GM10847 (cell line): ENCODE data around the gene DGKG.

Experiments used
- POLR2A ChIP-seq: IDR thresholded peaks from 2 replicates; pipeline ENCODE4 v1.6.1; 2011; ENCODE audit not compliant: insufficient read length; ENCODE audit errors: extremely low read depth

The DGKG gene

GRCh38 chr3:186342197-186342596 lies 19.8 kb downstream of the DGKG start:
- no peak for TF ChIP-seq POLR2A

DNA sequence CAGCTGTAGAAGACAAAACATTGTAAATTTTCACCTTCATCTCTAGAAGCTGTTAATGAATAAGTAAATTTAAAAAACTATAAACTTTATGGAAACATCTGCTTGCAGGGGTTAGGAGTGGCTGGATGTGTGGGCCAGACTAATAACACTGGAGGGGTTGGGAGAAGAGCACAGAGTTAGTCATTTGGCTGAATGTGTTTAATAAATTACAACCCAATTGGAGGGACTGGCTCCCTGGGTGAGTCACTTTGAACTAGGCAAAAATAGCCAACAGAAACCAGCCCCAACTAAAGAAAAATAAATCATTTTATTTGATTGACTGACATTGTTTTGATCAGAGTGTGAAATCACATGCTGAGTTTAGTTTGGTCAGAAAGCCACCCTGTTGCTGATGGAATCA lies 21.8 kb downstream of the DGKG start:
- TF ChIP-seq POLR2A, result no peak

GRCh38 chr3:186339180-186339918 lies 22.7 kb downstream of the DGKG start:
- no peak for TF ChIP-seq POLR2A

GRCh38 chr3:186333256-186333655 lies 28.8 kb downstream of the DGKG start:
- TF ChIP-seq POLR2A, result no peak

DNA sequence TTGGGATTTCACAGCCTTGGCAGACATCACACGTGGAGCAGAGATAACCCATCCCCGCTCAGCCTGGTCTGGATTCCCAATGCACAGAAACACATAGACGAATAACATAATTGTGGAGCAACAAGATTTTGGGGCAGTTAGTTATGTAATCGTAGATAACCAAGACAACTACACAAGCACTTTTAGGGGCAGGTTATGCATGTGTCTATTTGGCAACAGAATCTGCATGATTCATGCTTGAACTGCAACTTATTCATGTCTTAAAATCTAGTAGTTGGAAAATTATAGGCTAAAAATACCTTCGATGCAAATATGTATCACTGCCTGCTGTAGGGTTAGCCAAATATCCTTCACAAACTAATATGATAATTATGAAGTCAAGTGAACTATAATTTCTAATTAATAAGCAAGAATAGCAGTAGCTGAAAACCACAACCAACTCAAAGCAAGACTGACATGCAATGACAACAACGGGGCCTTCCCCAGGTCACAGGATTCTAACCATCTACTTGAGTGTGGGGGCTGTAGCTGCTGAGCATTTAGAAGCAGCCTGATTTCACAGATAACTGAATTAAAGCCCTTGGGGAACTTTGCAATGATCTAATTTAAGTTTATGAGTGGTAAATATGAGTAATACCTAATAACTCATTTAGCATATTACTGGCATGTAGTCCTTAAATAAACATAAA lies 31.1 kb downstream of the DGKG start:
- TF ChIP-seq POLR2A, result no peak

- no peak for TF ChIP-seq POLR2A
These were observed 32.4 kb downstream of the DGKG start for GRCh38 chr3:186329589-186329988.

- TF ChIP-seq POLR2A, result no peak
These were observed 34.0 kb downstream of the DGKG start for GRCh38 chr3:186327912-186328487.

DNA sequence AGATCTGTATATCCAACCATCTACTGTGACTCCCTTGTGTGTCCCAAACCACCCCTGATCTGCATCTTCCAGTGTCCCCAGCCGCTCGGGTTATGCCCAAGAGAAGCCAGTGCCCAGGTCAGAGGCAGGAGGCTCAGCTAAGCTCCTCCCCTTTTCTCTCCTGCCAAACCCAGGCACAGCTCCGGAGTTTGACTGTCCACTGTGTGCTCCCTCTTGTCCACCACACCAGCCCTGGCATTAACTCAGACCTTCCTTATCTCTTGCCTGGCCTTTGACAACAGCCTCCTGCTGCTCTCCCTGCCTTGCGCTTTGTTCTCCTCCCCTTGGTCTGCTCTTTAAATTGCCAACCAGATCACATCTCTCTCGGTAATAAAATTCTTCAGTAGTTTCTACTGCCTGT lies 39.3 kb downstream of the DGKG start:
- TF ChIP-seq POLR2A, result no peak

DNA sequence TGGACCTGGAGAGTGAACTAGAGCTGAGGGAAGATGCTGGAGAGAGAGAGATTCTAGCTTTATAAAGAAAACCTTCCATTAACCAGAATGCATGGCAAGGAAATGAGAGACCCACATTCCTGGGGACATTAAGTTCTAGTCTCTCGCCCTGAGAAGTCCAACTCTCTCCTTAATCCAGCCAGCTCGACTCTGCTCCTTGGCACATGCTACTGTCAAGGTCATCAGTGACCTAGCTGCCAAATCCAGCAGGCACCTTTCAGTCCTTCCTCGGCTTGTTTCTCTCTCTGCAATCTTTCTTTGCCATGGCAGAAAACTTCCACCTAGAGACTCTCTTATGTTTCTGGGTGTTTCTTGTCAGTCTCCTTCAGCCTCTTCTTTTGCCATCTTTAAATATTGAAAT lies 40.3 kb downstream of the DGKG start:
- TF ChIP-seq POLR2A, result no peak

GRCh38 chr3:186320862-186321568 lies 41.0 kb downstream of the DGKG start:
- no peak for TF ChIP-seq POLR2A

DNA sequence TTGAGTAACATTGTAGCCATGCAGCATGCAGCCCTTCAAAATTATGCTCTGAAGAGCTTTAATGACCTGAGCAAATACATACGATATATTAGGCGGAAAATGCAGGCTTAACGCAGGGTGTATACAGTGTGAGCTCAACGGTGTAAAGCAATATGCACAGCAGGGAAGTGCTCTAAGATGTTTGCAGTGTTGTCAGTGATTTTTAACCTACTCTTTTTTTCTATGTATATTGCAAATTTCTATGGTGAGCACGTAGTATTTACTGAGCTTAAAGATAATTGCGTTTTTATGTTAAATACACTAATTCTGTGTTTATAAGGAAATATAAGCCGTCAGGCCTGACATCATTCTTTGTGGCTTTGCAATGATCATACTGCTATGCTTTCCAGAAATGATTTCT lies 42.1 kb downstream of the DGKG start:
- TF ChIP-seq POLR2A, result no peak

GRCh38 chr3:186318135-186318534 lies 43.9 kb downstream of the DGKG start:
- no peak for TF ChIP-seq POLR2A

GRCh38 chr3:186317478-186317877 lies 44.6 kb downstream of the DGKG start:
- TF ChIP-seq POLR2A, result no peak

DNA sequence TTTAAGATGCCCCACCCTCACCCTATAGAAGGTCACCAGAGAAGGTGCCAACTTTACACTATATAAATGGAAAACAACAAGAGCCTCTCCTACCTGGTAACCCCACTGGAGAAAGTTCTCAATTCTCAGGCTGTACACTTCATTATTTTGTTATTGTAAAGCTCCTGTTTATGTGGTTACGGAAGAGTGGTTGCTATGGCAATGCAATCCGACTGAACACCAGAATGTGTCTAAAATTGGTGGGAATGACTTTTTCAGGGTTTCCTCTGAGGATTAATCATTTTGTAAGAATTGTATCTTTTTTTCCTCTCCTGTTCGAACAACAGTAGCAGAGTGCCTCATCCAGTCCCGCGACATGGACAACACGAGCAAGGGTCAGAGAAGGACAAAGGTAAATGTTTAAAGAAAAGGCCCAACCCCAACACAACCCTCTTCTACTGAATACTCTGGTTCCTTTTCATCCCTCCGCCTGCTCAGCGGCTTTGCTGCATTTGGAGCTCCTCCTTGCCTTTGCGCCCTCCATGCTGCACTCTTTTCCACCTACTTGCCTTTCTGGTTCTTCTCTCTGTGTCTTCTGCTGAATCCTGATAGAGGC lies 45.3 kb downstream of the DGKG start:
- TF ChIP-seq POLR2A, result no peak

DNA sequence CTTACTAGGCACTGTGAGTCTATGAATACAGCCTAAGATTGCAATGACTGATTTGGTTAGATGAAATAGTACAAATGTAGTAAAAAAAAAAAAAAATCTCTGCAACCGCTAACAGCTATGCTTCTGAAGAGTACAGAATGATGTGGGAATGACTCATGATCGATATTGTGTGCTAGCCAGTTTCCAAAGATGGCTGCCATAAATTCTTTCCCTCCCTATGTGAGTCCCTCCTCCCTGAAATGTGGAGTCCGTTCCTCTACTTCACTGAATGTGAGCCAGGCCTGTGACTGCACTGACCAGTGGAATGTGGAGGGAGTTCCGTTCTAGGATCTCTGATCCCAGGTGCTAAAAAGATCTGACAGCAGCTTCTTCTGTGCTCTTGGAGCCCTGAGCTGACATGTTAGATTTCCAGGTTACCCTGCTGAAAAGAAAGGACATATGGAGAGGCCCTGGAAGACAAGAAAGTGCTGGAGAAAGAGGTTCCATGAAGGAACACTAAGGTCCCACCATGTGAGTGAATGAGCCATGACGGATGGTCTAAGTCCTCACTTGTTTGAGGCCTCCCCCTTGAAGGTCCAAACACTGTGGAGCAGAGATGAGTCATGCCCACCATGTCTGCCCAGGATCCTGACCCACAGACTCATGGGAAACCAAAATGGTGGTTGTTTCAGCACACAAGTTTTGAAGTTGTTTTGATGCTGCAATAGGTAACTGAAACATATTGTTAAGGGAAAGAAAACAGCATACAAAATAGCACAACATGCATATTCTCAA lies 46.3 kb downstream of the DGKG start:
- no peak for TF ChIP-seq POLR2A
